Natural killer cell (primary cell): ENCODE measurements around the gene TMA7. TPM values are rescaled to one million over a fixed set of nuclear protein-coding genes. Genes with fewer than 3 reads are reported as not detected.
A peak's percentile ranks its signal among the peaks of the same experiment; 100 is the strongest.

Experiments used
- ATAC-seq, 3 donors: fragments of 150-1000 bp in 2 of 3; fragments of 200-7000 bp in 1 of 3; cut with Tn5 transposase; 1 replicate in 1 of 3; 2 replicates in 2 of 3; pipeline ENCODE4 v1.10.0; 2021; ENCODE audit warnings: mild to moderate bottlenecking in 2 of 3, moderate library complexity in 2 of 3
- DNase-seq, 2 donors: peaks; one replicate each; pipeline versions ENCODE4 v3.0.0 to v3.0.0-alpha.2; 2013 to 2021; ENCODE audit warnings: mixed read lengths in 1 of 2
- H3K27ac ChIP-seq: one replicate; pipeline ENCODE4 v1.5.1; 2013; ENCODE audit warnings: mild to moderate bottlenecking, low read length
- H3K27me3 ChIP-seq: one replicate; pipeline ENCODE4 v1.6.1; 2013; ENCODE audit warnings: low read length; ENCODE audit not compliant: control insufficient read depth, insufficient read depth
- H3K36me3 ChIP-seq: one replicate; pipeline ENCODE4 v1.6.1; 2013; ENCODE audit warnings: low read length; ENCODE audit not compliant: control insufficient read depth, insufficient read depth
- H3K4me1 ChIP-seq: one replicate; pipeline ENCODE4 v1.6.1; 2013; ENCODE audit warnings: low read length; ENCODE audit not compliant: control insufficient read depth, insufficient read depth
- H3K4me3 ChIP-seq: one replicate; pipeline ENCODE4 v1.5.1; 2013; ENCODE audit warnings: low read length
- H3K9me3 ChIP-seq: one replicate; pipeline ENCODE4 v1.6.1; 2013; ENCODE audit warnings: low read length; ENCODE audit not compliant: control insufficient read depth, insufficient read depth
- H3K27ac Mint-ChIP-seq, 2 donors: one replicate each; pipeline ENCODE4 v1.8.0; 2022; ENCODE audit warnings: mild to moderate bottlenecking in 2 of 2, mixed read lengths in 2 of 2, moderate library complexity in 1 of 2
- H3K27me3 Mint-ChIP-seq, 2 donors: one replicate each; pipeline ENCODE4 v1.8.0; 2022; ENCODE audit warnings: low read depth in 2 of 2, mixed read lengths in 2 of 2
- H3K36me3 Mint-ChIP-seq: one replicate; pipeline ENCODE4 v1.8.0; 2022; ENCODE audit warnings: mixed read lengths
- H3K4me1 Mint-ChIP-seq, 2 donors: one replicate each; pipeline ENCODE4 v1.8.0; 2022; ENCODE audit warnings: mixed read lengths in 2 of 2
- H3K4me3 Mint-ChIP-seq: one replicate; pipeline ENCODE4 v1.8.0; 2022; ENCODE audit warnings: mild to moderate bottlenecking, moderate library complexity, mixed read lengths
- H3K9me3 Mint-ChIP-seq, 2 donors: one replicate each; pipeline ENCODE4 v1.8.0; 2022; ENCODE audit warnings: mixed read lengths in 2 of 2
- CTCF ChIP-seq: fragments of 200-600 bp; IDR thresholded peaks from one replicate; pipeline ENCODE4 v1.8.0; 2022; ENCODE audit warnings: antibody characterized with exemption
- WGBS: methylation state at CpG from one replicate; pipeline ENCODE4 v1.1.7; 2013; ENCODE audit warnings: missing lambda C conversion rate; ENCODE audit not compliant: insufficient coverage; 5-methylcytosine and 5-hydroxymethylcytosine counted together
- intact Hi-C: fragments of 100-400 bp; cut with micrococcal nuclease; formaldehyde crosslinking; loops from one replicate; pipeline ENCODE4 v1.14.2; 2022
- total RNA-seq, 4 donors: library from RNA; stranded (reverse); fragments of 120-200 nt in 1 of 4; gene quantifications; one replicate each; pipeline versions ENCODE4 v1.2.3 to v1.2.4, GENCODE V29; 2013 to 2022

The TMA7 gene
- total RNA-seq, 3 donors from 2014 or later (not counting 1 experiment from before 2014, with no cell fraction given), result 192 to 239 (median 229) TPM

- H3K36me3 ChIP-seq, result peaks cover 8% of the 10 kb centered on the region
- no peaks in the 10 kb centered on the region for H3K9me3 ChIP-seq
- H3K4me3 ChIP-seq, result no peak overlapping the region
- H3K4me3 Mint-ChIP-seq, result peak overlapping the region; percentile 7
- H3K4me1 Mint-ChIP-seq, result peaks cover 29 to 37% of the 10 kb centered on the region in 2 donors
- intact Hi-C loops, result no loop called here
- no peak overlapping the region for H3K27ac ChIP-seq
- TF ChIP-seq CTCF, result no peak
- H3K27me3 ChIP-seq, result no peaks in the 10 kb centered on the region
- H3K36me3 Mint-ChIP-seq, result no peaks in the 10 kb centered on the region
- no peak for ATAC-seq
- no peaks in the 10 kb centered on the region for H3K9me3 Mint-ChIP-seq
- 85% methylated on average over 4 of the region's 4 CpGs for WGBS
- DNase-seq, result no peak
- no peaks in the 10 kb centered on the region for H3K27me3 Mint-ChIP-seq
- H3K4me1 ChIP-seq, result peaks cover 55% of the 10 kb centered on the region
- H3K27ac Mint-ChIP-seq, result peak overlapping the region in 1 of 2 donors; percentile 51
These were observed 2.2 kb upstream of the TMA7 start for GRCh38 chr3:48437812-48438211.

GRCh38 chr3:48440590-48440958, 517 bp downstream of the TMA7 start:
- Mint-ChIP-seq H3K36me3 (no peaks in the 10 kb centered on the region), H3K27me3 (no peaks in the 10 kb centered on the region), H3K4me3 (peak overlapping the region; percentile 97), H3K27ac (peak overlapping the region in 1 of 2 donors; percentile 96), H3K9me3 (no peaks in the 10 kb centered on the region), H3K4me1 (peaks cover 29 to 32% of the 10 kb centered on the region in 2 donors)
- Histone ChIP-seq H3K36me3 (peaks cover 19% of the 10 kb centered on the region), H3K27me3 (no peaks in the 10 kb centered on the region), H3K27ac (peak overlapping the region; percentile 91), H3K4me1 (peaks cover 35% of the 10 kb centered on the region), H3K4me3 (peak overlapping the region; percentile 82), H3K9me3 (no peaks in the 10 kb centered on the region)
- DNase-seq, result peak; percentile 32 to 54
- intact Hi-C loops, result loop anchor here (1.0 kb wide), 2 partner anchors 33 to 39 kb away; no protein-coding TSS in a partner anchor
- peak in 2 of 3 donors; percentile 2 to 5 for ATAC-seq
- WGBS, result 2% methylated on average over 21 of the region's 21 CpGs
- no peak for TF ChIP-seq CTCF

- no peaks in the 10 kb centered on the region for H3K36me3 Mint-ChIP-seq
- peaks cover 40 to 43% of the 10 kb centered on the region in 2 donors for H3K4me1 Mint-ChIP-seq
- intact Hi-C loops, result no loop called here
- H3K9me3 Mint-ChIP-seq, result no peaks in the 10 kb centered on the region
- no peak overlapping the region for H3K27ac ChIP-seq
- H3K4me1 ChIP-seq, result peaks cover 36% of the 10 kb centered on the region
- H3K27ac Mint-ChIP-seq, result peak overlapping the region in 1 of 2 donors; percentile 96
- H3K4me3 Mint-ChIP-seq, result peak overlapping the region; percentile 97
- ATAC-seq (no peak), DNase-seq (no peak)
- no peak for TF ChIP-seq CTCF
- 89% methylated on average over 6 of the region's 6 CpGs for WGBS
- no peak overlapping the region for H3K4me3 ChIP-seq
- no peaks in the 10 kb centered on the region for H3K27me3 Mint-ChIP-seq
- peaks cover 19% of the 10 kb centered on the region for H3K36me3 ChIP-seq
- H3K9me3 ChIP-seq, result no peaks in the 10 kb centered on the region
- no peaks in the 10 kb centered on the region for H3K27me3 ChIP-seq
These were observed 1.9 kb downstream of the TMA7 start for GRCh38 chr3:48441940-48442339.

GRCh38 chr3:48445277-48445882, 5.3 kb downstream of the TMA7 start:
- Mint-ChIP-seq H3K27me3 (no peaks in the 10 kb centered on the region), H3K4me3 (peak overlapping the region; percentile 93), H3K4me1 (peaks cover 40 to 44% of the 10 kb centered on the region in 2 donors), H3K9me3 (no peaks in the 10 kb centered on the region), H3K36me3 (no peaks in the 10 kb centered on the region), H3K27ac (peak overlapping the region; percentile 94 to 95)
- intact Hi-C loops, result no loop called here
- DNase-seq (no peak), ATAC-seq (no peak)
- WGBS, result 85% methylated on average over 5 of the region's 6 CpGs
- peaks cover 19% of the 10 kb centered on the region for H3K36me3 ChIP-seq
- no peak overlapping the region for H3K27ac ChIP-seq
- H3K9me3 ChIP-seq, result no peaks in the 10 kb centered on the region
- no peaks in the 10 kb centered on the region for H3K27me3 ChIP-seq
- H3K4me3 ChIP-seq, result no peak overlapping the region
- peaks cover 35% of the 10 kb centered on the region for H3K4me1 ChIP-seq
- TF ChIP-seq CTCF, result no peak
